ENCODE results near the gene DIAPH1. TPM values are rescaled to one million over a fixed set of nuclear protein-coding genes. Genes with fewer than 3 reads are reported as not detected.
A peak's percentile ranks its signal among the peaks of the same experiment; 100 is the strongest.

DIAPH1 gene
- total RNA-seq, 1 experiment from 2014 or later, result 117 TPM

- Mint-ChIP-seq H3K4me3 (peak overlapping the region; percentile 76 to 88), H3K27me3 (ENCODE audit: low read depth) (peaks cover 23% of the 10 kb centered on the region), H3K4me1 (peaks cover 39 to 43% of the 10 kb centered on the region in 2 experiments), H3K36me3 (ENCODE audit: insufficient read depth in 1 of 3, low read depth in 3 of 3) (peaks cover 8 to 16% (median 13%) of the 10 kb centered on the region in 3 experiments; a peak in 5 of 7 replicates), H3K27ac (no peak overlapping the region), H3K9me3 (no peaks in the 10 kb centered on the region)
- no peak overlapping the region for H2BK20ac ChIP-seq (ENCODE audit: low read depth, low read length, poor library complexity, severe bottlenecking)
- H3K4ac ChIP-seq (ENCODE audit: low read depth, low read length), result no peak overlapping the region
- no peak overlapping the region for H2BK120ac ChIP-seq (ENCODE audit: low read depth, low read length, poor library complexity, severe bottlenecking)
- peaks cover 8% of the 10 kb centered on the region; the same call in 1 of the 2 replicates for H3K27me3 ChIP-seq (ENCODE audit: insufficient read depth, low read length)
- no peak overlapping the region for H3K56ac ChIP-seq (ENCODE audit: insufficient read length, low read depth, low read length)
- H2AFZ ChIP-seq (ENCODE audit: low read length), result no peak overlapping the region
- H4K20me1 ChIP-seq (ENCODE audit: control insufficient read depth, insufficient read depth, insufficient read length), result no peaks in the 10 kb centered on the region
- no peak overlapping the region for H4K91ac ChIP-seq (ENCODE audit: insufficient read length, low read depth, low read length)
- H3K14ac ChIP-seq (ENCODE audit: insufficient read depth, low read length), result no peak overlapping the region
- no peak overlapping the region for H2BK5ac ChIP-seq (ENCODE audit: insufficient read length, low read length)
- peak overlapping the region; percentile 91 for H3K4me2 ChIP-seq (ENCODE audit: insufficient read depth, insufficient read length, low read length)
- H3K79me2 ChIP-seq (ENCODE audit: insufficient read depth, low read length), result no peaks in the 10 kb centered on the region; the same call in 1 of the 2 replicates
- peaks cover 5% of the 10 kb centered on the region; the same call in 1 of the 2 replicates for H3K4me1 ChIP-seq (ENCODE audit: insufficient read depth, low read length)
- no peak overlapping the region for H3T11ph ChIP-seq (ENCODE audit: low read length)
- no peak overlapping the region for H2AK5ac ChIP-seq (ENCODE audit: insufficient read length, low read length)
- H3K23ac ChIP-seq (ENCODE audit: insufficient read length, low read depth, low read length), result no peak overlapping the region
- H2BK12ac ChIP-seq (ENCODE audit: insufficient read length, low read depth, low read length), result no peak overlapping the region
- no peak overlapping the region for H4K5ac ChIP-seq (ENCODE audit: insufficient read length, low read depth, low read length)
- H3K79me1 ChIP-seq (ENCODE audit: insufficient read depth, low read depth, low read length, poor library complexity, severe bottlenecking), result no peaks in the 10 kb centered on the region
- H3K18ac ChIP-seq (ENCODE audit: insufficient read length, low read depth, low read length), result no peak overlapping the region
- DNase-seq, result no peak
- TF ChIP-seq CTCF (conservative IDR thresholded peaks at IDR 0.05), result no peak
- no peak overlapping the region for H3K27ac ChIP-seq (ENCODE audit: insufficient read length, low read depth, low read length)
- H3K9me3 ChIP-seq (ENCODE audit: control insufficient read depth, low read depth, low read length), result no peaks in the 10 kb centered on the region
- H2BK15ac ChIP-seq (ENCODE audit: low read depth, low read length), result no peak overlapping the region
- H3K9ac ChIP-seq (ENCODE audit: extremely low read depth, insufficient read length, low read length), result peak overlapping the region; percentile 17
- H3K23me2 ChIP-seq (ENCODE audit: insufficient read length, low read depth, low read length, poor library complexity, severe bottlenecking), result peaks cover 8% of the 10 kb centered on the region
- no peak overlapping the region for H4K8ac ChIP-seq (replicated peaks; ENCODE audit: insufficient read length, low read depth, low read length)
- no CpG with 5 or more reads among the region's 38 CpGs for WGBS (ENCODE audit: extremely low coverage, insufficient read length, low lambda C conversion rate)
Measured at GRCh38 chr5:141485321-141486055, 133.3 kb downstream of the DIAPH1 start.

All from H9 (cell line).